KMS-11 (cell line): ENCODE results near the gene C22orf31.

ENCODE experiments used
- H2AFZ ChIP-seq: fragments of 200-600 bp; sonication (generic); 2 replicates; pipeline ENCODE4 v1.6.1; 2016; ENCODE audit warnings: antibody characterized with exemption, mixed run types, low read depth
- H3K27ac ChIP-seq: fragments of 200-600 bp; sonication (generic); 2 replicates; pipeline ENCODE4 v1.6.1; 2016; ENCODE audit warnings: mild to moderate bottlenecking, mixed run types
- H3K27me3 ChIP-seq: fragments of 200-600 bp; sonication (generic); 2 replicates; pipeline ENCODE4 v1.6.1; 2017; ENCODE audit warnings: mild to moderate bottlenecking, low read depth, mixed run types, moderate library complexity; ENCODE audit not compliant: insufficient read depth
- H3K36me3 ChIP-seq: fragments of 200-600 bp; sonication (generic); 2 replicates; pipeline ENCODE4 v1.6.1; 2017; ENCODE audit warnings: mild to moderate bottlenecking, mixed run types; ENCODE audit not compliant: insufficient read depth
- H3K4me1 ChIP-seq: fragments of 200-600 bp; sonication (generic); 2 replicates; pipeline ENCODE4 v1.6.1; 2016; ENCODE audit warnings: mild to moderate bottlenecking, low read depth, mixed run types; ENCODE audit not compliant: poor library complexity, severe bottlenecking
- H3K4me2 ChIP-seq: fragments of 200-600 bp; sonication (generic); 2 replicates; pipeline ENCODE4 v1.7.0; 2016; ENCODE audit warnings: mild to moderate bottlenecking, mixed run types
- H3K4me3 ChIP-seq: fragments of 200-600 bp; sonication (generic); IDR thresholded peaks from 2 replicates; pipeline ENCODE4 v1.6.1; 2017; ENCODE audit warnings: low read depth, low read length, mixed read lengths; ENCODE audit not compliant: insufficient read depth
- H3K79me2 ChIP-seq: fragments of 200-600 bp; sonication (generic); 2 replicates; pipeline ENCODE4 v1.6.1; 2016; ENCODE audit warnings: low read depth, mixed run types; ENCODE audit not compliant: insufficient read depth
- H3K9ac ChIP-seq: fragments of 200-600 bp; sonication (generic); 2 replicates; pipeline ENCODE4 v1.6.1; 2016; ENCODE audit warnings: mild to moderate bottlenecking, mixed run types
- H4K20me1 ChIP-seq: fragments of 200-600 bp; sonication (generic); 2 replicates; pipeline ENCODE4 v1.6.1; 2016; ENCODE audit warnings: mild to moderate bottlenecking, mixed run types; ENCODE audit not compliant: insufficient read depth
- CTCF ChIP-seq: fragments of 200-600 bp; sonication (generic); conservative IDR thresholded peaks from 2 replicates; pipeline ENCODE4 v1.6.1; 2017; ENCODE audit warnings: low read depth, mild to moderate bottlenecking, antibody characterized with exemption, low read length, moderate library complexity, mixed read lengths

The C22orf31 gene

GRCh38 chr22:29065468-29066190 lies 4.0 kb upstream of the C22orf31 start:
- Histone ChIP-seq H3K36me3 (no peaks in the 10 kb centered on the region), H2AFZ (no peak overlapping the region), H3K27me3 (no peaks in the 10 kb centered on the region), H3K4me2 (no peak overlapping the region), H3K4me1 (no peaks in the 10 kb centered on the region), H3K79me2 (no peaks in the 10 kb centered on the region), H3K4me3 (no peak overlapping the region), H3K9ac (no peak overlapping the region), H4K20me1 (no peaks in the 10 kb centered on the region), H3K27ac (no peak overlapping the region)
- no peak for TF ChIP-seq CTCF

GRCh38 chr22:29062286-29062821 lies 723 bp upstream of the C22orf31 start:
- Histone ChIP-seq H2AFZ (no peak overlapping the region), H3K27ac (no peak overlapping the region), H3K27me3 (no peaks in the 10 kb centered on the region), H3K79me2 (no peaks in the 10 kb centered on the region), H3K9ac (no peak overlapping the region), H3K4me2 (no peak overlapping the region), H3K4me3 (no peak overlapping the region), H3K4me1 (no peaks in the 10 kb centered on the region), H4K20me1 (no peaks in the 10 kb centered on the region), H3K36me3 (no peaks in the 10 kb centered on the region)
- TF ChIP-seq CTCF, result no peak

GRCh38 chr22:29060931-29061330 lies 700 bp downstream of the C22orf31 start:
- Histone ChIP-seq H3K4me1 (no peaks in the 10 kb centered on the region), H3K4me3 (no peak overlapping the region), H3K27ac (no peak overlapping the region), H2AFZ (no peak overlapping the region), H3K79me2 (no peaks in the 10 kb centered on the region), H3K9ac (no peak overlapping the region), H3K36me3 (no peaks in the 10 kb centered on the region), H4K20me1 (no peaks in the 10 kb centered on the region), H3K27me3 (no peaks in the 10 kb centered on the region), H3K4me2 (no peak overlapping the region)
- no peak for TF ChIP-seq CTCF

- no peaks in the 10 kb centered on the region for H3K79me2 ChIP-seq
- no peak for TF ChIP-seq CTCF
Measured at GRCh38 chr22:29060251-29060869, 1.3 kb downstream of the C22orf31 start.

More at GRCh38 chr22:29060251-29060869, 1.3 kb downstream of the C22orf31 start:
- no peak overlapping the region for H3K9ac ChIP-seq
- no peaks in the 10 kb centered on the region for H4K20me1 ChIP-seq
- no peak overlapping the region for H3K27ac ChIP-seq
- H3K4me1 ChIP-seq, result no peaks in the 10 kb centered on the region
- no peak overlapping the region for H3K4me3 ChIP-seq
- no peaks in the 10 kb centered on the region for H3K36me3 ChIP-seq
- H2AFZ ChIP-seq, result no peak overlapping the region
- H3K4me2 ChIP-seq, result no peak overlapping the region
- H3K27me3 ChIP-seq, result no peaks in the 10 kb centered on the region
